ENCODE results near the gene APOD. TPM values are rescaled to one million over a fixed set of nuclear protein-coding genes. Genes with fewer than 3 reads are reported as not detected.
A peak's percentile ranks its signal among the peaks of the same experiment; 100 is the strongest.

APOD gene
- total RNA-seq, 1 experiment from 2014 or later, result not detected

- Histone ChIP-seq H3K56ac (ENCODE audit: insufficient read length, low read depth, low read length) (no peak overlapping the region), H3T11ph (ENCODE audit: low read length) (no peak overlapping the region)
- no peaks in the 10 kb centered on the region; a peak in 1 of 5 replicates for H3K9me3 Mint-ChIP-seq
These were observed 30.5 kb downstream of the APOD start for GRCh38 chr3:195553268-195553667.

More at GRCh38 chr3:195553268-195553667, 30.5 kb downstream of the APOD start:
- H3K9ac ChIP-seq (ENCODE audit: extremely low read depth, insufficient read length, low read length), result no peak overlapping the region
- H3K4me1 ChIP-seq (ENCODE audit: insufficient read depth, low read length), result peaks cover under 1% of the 10 kb centered on the region; the same call in 1 of the 2 replicates
- no peak for DNase-seq
- H2AK5ac ChIP-seq (ENCODE audit: insufficient read length, low read length), result no peak overlapping the region
- H2BK5ac ChIP-seq (ENCODE audit: insufficient read length, low read length), result no peak overlapping the region
- H2BK20ac ChIP-seq (ENCODE audit: low read depth, low read length, poor library complexity, severe bottlenecking), result no peak overlapping the region
- H2BK120ac ChIP-seq (ENCODE audit: low read depth, low read length, poor library complexity, severe bottlenecking), result no peak overlapping the region
- no peak overlapping the region for H3K4ac ChIP-seq (ENCODE audit: low read depth, low read length)
- H3K9me3 ChIP-seq (ENCODE audit: control insufficient read depth, low read depth, low read length), result no peaks in the 10 kb centered on the region
- no peak overlapping the region for H4K8ac ChIP-seq (replicated peaks; ENCODE audit: insufficient read length, low read depth, low read length)
- H3K27me3 Mint-ChIP-seq (ENCODE audit: low read depth), result peaks cover 20% of the 10 kb centered on the region
- no peak overlapping the region for H2BK12ac ChIP-seq (ENCODE audit: insufficient read length, low read depth, low read length)
- H3K4me1 Mint-ChIP-seq, result peaks cover 24 to 33% of the 10 kb centered on the region in 2 experiments
- no peak overlapping the region for H3K4me3 Mint-ChIP-seq
- H3K4me2 ChIP-seq (ENCODE audit: insufficient read depth, insufficient read length, low read length), result no peak overlapping the region
- no peak overlapping the region for H3K27ac ChIP-seq (ENCODE audit: insufficient read length, low read depth, low read length)
- H4K20me1 ChIP-seq (ENCODE audit: control insufficient read depth, insufficient read depth, insufficient read length), result no peaks in the 10 kb centered on the region
- H3K27ac Mint-ChIP-seq, result peak overlapping the region in 1 of 3 experiments; percentile 33; a peak in 2 of 7 replicates
- H3K27me3 ChIP-seq (ENCODE audit: insufficient read depth, low read length), result no peaks in the 10 kb centered on the region
- no peaks in the 10 kb centered on the region for H3K23me2 ChIP-seq (ENCODE audit: insufficient read length, low read depth, low read length, poor library complexity, severe bottlenecking)
- H3K18ac ChIP-seq (ENCODE audit: insufficient read length, low read depth, low read length), result no peak overlapping the region
- H3K79me1 ChIP-seq (ENCODE audit: insufficient read depth, low read depth, low read length, poor library complexity, severe bottlenecking), result no peaks in the 10 kb centered on the region
- H3K79me2 ChIP-seq (ENCODE audit: insufficient read depth, low read length), result no peaks in the 10 kb centered on the region
- no peak overlapping the region for H2BK15ac ChIP-seq (ENCODE audit: low read depth, low read length)
- no peak overlapping the region for H2AFZ ChIP-seq (ENCODE audit: low read length)
- WGBS (ENCODE audit: extremely low coverage, insufficient read length, low lambda C conversion rate), result no CpG with 5 or more reads among the region's 7 CpGs
- peaks cover 0 to 2% (median 0%) of the 10 kb centered on the region in 3 experiments; a peak in 1 of 7 replicates for H3K36me3 Mint-ChIP-seq (ENCODE audit: insufficient read depth in 1 of 3, low read depth in 3 of 3)
- no peak overlapping the region for H4K5ac ChIP-seq (ENCODE audit: insufficient read length, low read depth, low read length)
- no peak overlapping the region for H4K91ac ChIP-seq (ENCODE audit: insufficient read length, low read depth, low read length)
- H3K23ac ChIP-seq (ENCODE audit: insufficient read length, low read depth, low read length), result no peak overlapping the region
- H3K14ac ChIP-seq (ENCODE audit: insufficient read depth, low read length), result no peak overlapping the region
- TF ChIP-seq CTCF (conservative IDR thresholded peaks at IDR 0.05), result no peak
